ENCODE results near the gene COQ6.
"Not testable (repeated sequence)": the region's sequence is repeated elsewhere in the genome, so short reads cannot be mapped to it uniquely, and the experiment has no call there.

The COQ6 gene

GRCh38 chr14:73988656-73989055 is 38.6 kb downstream of the COQ6 start:
- DNase-seq: not testable (repeated sequence)

GRCh38 chr14:73991092-73991491 is 41.0 kb downstream of the COQ6 start:
- DNase-seq: no peak

GRCh38 chr14:73994926-73995325 is 44.8 kb downstream of the COQ6 start:
- DNase-seq: not testable (repeated sequence)

GRCh38 chr14:73995977-73996378 is 45.9 kb downstream of the COQ6 start:
- no peak for DNase-seq

- no peak for DNase-seq
Observed at GRCh38 chr14:73996731-73997107, 46.6 kb downstream of the COQ6 start.

GRCh38 chr14:73997108-73997943 is 47.2 kb downstream of the COQ6 start:
- DNase-seq: no peak

GRCh38 chr14:73997944-73998447 is 47.9 kb downstream of the COQ6 start:
- no peak for DNase-seq

- DNase-seq: no peak
Observed at GRCh38 chr14:73998726-73999125, 48.6 kb downstream of the COQ6 start.

- DNase-seq: not testable (repeated sequence)
Observed at GRCh38 chr14:74005664-74006063, 55.6 kb downstream of the COQ6 start.

- no peak for DNase-seq
Observed at GRCh38 chr14:74008843-74009499, 58.9 kb downstream of the COQ6 start.
